Hepatocyte (in vitro differentiated cells): Measurements from ENCODE around the gene SLC35A5. TPM values are rescaled to one million over a fixed set of nuclear protein-coding genes. Genes with fewer than 3 reads are reported as not detected.

ENCODE experiments used
- DNase-seq: peaks from one replicate; pipeline ENCODE4 v3.0.0-alpha.2; 2016; ENCODE audit warnings: low spot score
- H2AFZ ChIP-seq: fragments of 200-600 bp; sonication (generic); 2 replicates; pipeline ENCODE4 v1.6.0; 2016; ENCODE audit warnings: antibody characterized with exemption, mild to moderate bottlenecking
- H3K27ac ChIP-seq: fragments of 200-600 bp; sonication (generic); 2 replicates; pipeline ENCODE4 v1.5.1; 2016; ENCODE audit warnings: mild to moderate bottlenecking
- H3K27me3 ChIP-seq: fragments of 200-600 bp; sonication (generic); 2 replicates; pipeline ENCODE4 v1.6.1; 2016
- H3K36me3 ChIP-seq: fragments of 200-600 bp; sonication (generic); replicated peaks from 2 replicates; pipeline ENCODE4 v1.5.1; 2016; ENCODE audit warnings: low read depth; ENCODE audit not compliant: insufficient read depth
- H3K4me1 ChIP-seq: fragments of 200-600 bp; sonication (generic); 2 replicates; pipeline ENCODE4 v1.5.1; 2016; ENCODE audit warnings: mild to moderate bottlenecking, moderate library complexity; ENCODE audit not compliant: insufficient read depth
- H3K4me2 ChIP-seq: fragments of 200-600 bp; sonication (generic); 2 replicates; pipeline ENCODE4 v1.6.0; 2016
- H3K4me3 ChIP-seq: fragments of 200-600 bp; sonication (generic); 2 replicates; pipeline ENCODE4 v1.5.1; 2016; ENCODE audit warnings: mild to moderate bottlenecking
- H3K79me2 ChIP-seq: fragments of 200-600 bp; sonication (generic); 2 replicates; pipeline ENCODE4 v1.6.0; 2017; ENCODE audit warnings: mild to moderate bottlenecking
- H3K9me2 ChIP-seq: fragments of 200-600 bp; sonication (generic); replicated peaks from 2 replicates; pipeline ENCODE4 v1.6.0; 2017; ENCODE audit warnings: mild to moderate bottlenecking; ENCODE audit not compliant: insufficient read depth
- H3K9me3 ChIP-seq: fragments of 200-600 bp; sonication (generic); 2 replicates; pipeline ENCODE4 v1.5.1; 2016; ENCODE audit warnings: low read depth, mild to moderate bottlenecking
- H4K20me1 ChIP-seq: fragments of 200-600 bp; sonication (generic); 2 replicates; pipeline ENCODE4 v1.6.0; 2016; ENCODE audit warnings: mild to moderate bottlenecking; ENCODE audit not compliant: insufficient read depth, poor library complexity, severe bottlenecking
- CTCF ChIP-seq: fragments of 200-600 bp; sonication (generic); IDR thresholded peaks from 2 replicates; pipeline ENCODE4 v1.5.1; 2016; ENCODE audit warnings: antibody characterized with exemption, mild to moderate bottlenecking; ENCODE audit not compliant: poor library complexity
- EZH2 ChIP-seq: fragments of 200-600 bp; sonication (generic); IDR thresholded peaks from 2 replicates; pipeline ENCODE4 v1.6.1; 2016; ENCODE audit warnings: antibody characterized with exemption, mild to moderate bottlenecking, borderline replicate concordance
- EZH2phosphoT487 ChIP-seq: fragments of 200-600 bp; sonication (generic); IDR thresholded peaks from one replicate; pipeline ENCODE4 v1.6.1; 2018; ENCODE audit warnings: antibody characterized with exemption, mild to moderate bottlenecking, low read depth, moderate library complexity; ENCODE audit not compliant: unreplicated experiment, severe bottlenecking
- WGBS: methylation state at CpG from one replicate; pipeline ENCODE4 v1.1.6; 2016; ENCODE audit warnings: low lambda C conversion rate; ENCODE audit errors: missing lambda C conversion rate; 5-methylcytosine and 5-hydroxymethylcytosine counted together
- polyA plus RNA-seq: library from polyadenylated mRNA; unstranded; fragments of >200 nt; fragmentation: Nextera tagmentation; extraction: Ambion mirVana; gene quantifications from 2 replicates; pipeline ENCODE4 v1.2.1, GENCODE V29; 2016
- total RNA-seq: library from RNA; depleted of rRNA; stranded (reverse); fragments of >200 nt; gene quantifications from 2 replicates; pipeline ENCODE4 v1.2.3, GENCODE V29; 2014

SLC35A5 gene
- total and polyA plus RNA-seq, 2 experiments from 2014 or later = 30.5 to 56.8 TPM

- Histone ChIP-seq H3K27ac (no peak overlapping the region), H3K4me3 (no peak overlapping the region), H3K36me3 (no peaks in the 10 kb centered on the region), H3K4me1 (no peaks in the 10 kb centered on the region), H3K79me2 (no peaks in the 10 kb centered on the region), H3K27me3 (no peaks in the 10 kb centered on the region), H4K20me1 (no peaks in the 10 kb centered on the region), H2AFZ (no peak overlapping the region), H3K4me2 (no peak overlapping the region), H3K9me2 (no peaks in the 10 kb centered on the region), H3K9me3 (no peaks in the 10 kb centered on the region)
- no peak for DNase-seq
- TF ChIP-seq EZH2phosphoT487 = no peak
- TF ChIP-seq EZH2 = no peak
- no peak for TF ChIP-seq CTCF
- 93% methylated on average over 1 of the region's 1 CpG for WGBS
These were observed 61.9 kb downstream of the SLC35A5 start for GRCh38 chr3:112623717-112624116.

- WGBS = 91% methylated on average over 4 of the region's 4 CpGs
- TF ChIP-seq EZH2 (no peak), EZH2phosphoT487 (no peak), CTCF (no peak)
- Histone ChIP-seq H2AFZ (no peak overlapping the region), H4K20me1 (no peaks in the 10 kb centered on the region), H3K79me2 (no peaks in the 10 kb centered on the region), H3K4me1 (no peaks in the 10 kb centered on the region), H3K4me2 (no peak overlapping the region), H3K4me3 (no peak overlapping the region), H3K27ac (no peak overlapping the region), H3K9me3 (no peaks in the 10 kb centered on the region), H3K36me3 (no peaks in the 10 kb centered on the region), H3K9me2 (no peaks in the 10 kb centered on the region), H3K27me3 (no peaks in the 10 kb centered on the region)
- DNase-seq = no peak
These were observed 65.6 kb downstream of the SLC35A5 start for GRCh38 chr3:112627419-112627818.

GRCh38 chr3:112627919-112628466 is 66.1 kb downstream of the SLC35A5 start:
- Histone ChIP-seq H2AFZ (no peak overlapping the region), H3K4me3 (no peak overlapping the region), H3K27me3 (no peaks in the 10 kb centered on the region), H3K27ac (no peak overlapping the region), H3K9me2 (no peaks in the 10 kb centered on the region), H3K79me2 (no peaks in the 10 kb centered on the region), H3K9me3 (no peaks in the 10 kb centered on the region), H4K20me1 (no peaks in the 10 kb centered on the region), H3K4me2 (no peak overlapping the region), H3K4me1 (no peaks in the 10 kb centered on the region), H3K36me3 (no peaks in the 10 kb centered on the region)
- no peak for DNase-seq
- WGBS = 64% methylated on average over 1 of the region's 1 CpG
- TF ChIP-seq CTCF = no peak
- TF ChIP-seq EZH2phosphoT487 = no peak
- no peak for TF ChIP-seq EZH2
